IPS-15b (cell line): Measurements from ENCODE around the gene KPNA2.
A peak's percentile ranks its signal among the peaks of the same experiment; 100 is the strongest.
"Not testable (repeated sequence)": the region's sequence is repeated elsewhere in the genome, so short reads cannot be mapped to it uniquely, and the experiment has no call there.

ENCODE experiments used
- H3K27me3 ChIP-seq: one replicate; pipeline ENCODE4 v1.6.1; 2013; ENCODE audit warnings: low read length; ENCODE audit not compliant: control insufficient read depth, insufficient read depth
- H3K36me3 ChIP-seq: one replicate; pipeline ENCODE4 v1.6.1; 2013; ENCODE audit warnings: low read length; ENCODE audit not compliant: control insufficient read depth, insufficient read depth
- H3K4me1 ChIP-seq: one replicate; pipeline ENCODE4 v1.6.1; 2013; ENCODE audit warnings: mild to moderate bottlenecking, low read length; ENCODE audit not compliant: control insufficient read depth, insufficient read depth
- H3K4me3 ChIP-seq: one replicate; pipeline ENCODE4 v1.5.1; 2013; ENCODE audit warnings: low read depth, low read length
- H3K9ac ChIP-seq: one replicate; pipeline ENCODE4 v1.6.1; 2013; ENCODE audit warnings: low read depth, mild to moderate bottlenecking, low read length
- H3K9me3 ChIP-seq: one replicate; pipeline ENCODE4 v1.6.1; 2013; ENCODE audit warnings: mild to moderate bottlenecking, low read length; ENCODE audit not compliant: control insufficient read depth, insufficient read depth

Gene KPNA2

GRCh38 chr17:68004201-68004600 is 31.3 kb upstream of the KPNA2 start:
- Histone ChIP-seq H3K27me3 (no peaks in the 10 kb centered on the region), H3K36me3 (no peaks in the 10 kb centered on the region), H3K4me3 (no peak overlapping the region), H3K9ac (no peak overlapping the region), H3K4me1 (no peaks in the 10 kb centered on the region), H3K9me3 (no peaks in the 10 kb centered on the region)

- H3K9ac ChIP-seq: no peak overlapping the region
- H3K27me3 ChIP-seq: no peaks in the 10 kb centered on the region
Measured at GRCh38 chr17:68006797-68007196, 28.7 kb upstream of the KPNA2 start.

GRCh38 chr17:68011199-68011665 is 24.3 kb upstream of the KPNA2 start:
- Histone ChIP-seq H3K4me3 (peak overlapping the region; percentile 41), H3K9me3 (no peaks in the 10 kb centered on the region), H3K27me3 (no peaks in the 10 kb centered on the region), H3K4me1 (no peaks in the 10 kb centered on the region), H3K36me3 (no peaks in the 10 kb centered on the region), H3K9ac (no peak overlapping the region)

More at GRCh38 chr17:68006797-68007196, 28.7 kb upstream of the KPNA2 start:
- H3K4me3 ChIP-seq: no peak overlapping the region
- H3K4me1 ChIP-seq: no peaks in the 10 kb centered on the region
- no peaks in the 10 kb centered on the region for H3K9me3 ChIP-seq
- H3K36me3 ChIP-seq: no peaks in the 10 kb centered on the region

- Histone ChIP-seq H3K4me1 (no peaks in the 10 kb centered on the region), H3K9me3 (no peaks in the 10 kb centered on the region), H3K9ac (no peak overlapping the region), H3K36me3 (no peaks in the 10 kb centered on the region), H3K4me3 (no peak overlapping the region), H3K27me3 (no peaks in the 10 kb centered on the region)
Measured at GRCh38 chr17:68013385-68013784, 22.1 kb upstream of the KPNA2 start.

GRCh38 chr17:68015081-68015723 is 20.3 kb upstream of the KPNA2 start:
- no peak overlapping the region for H3K4me3 ChIP-seq
- no peaks in the 10 kb centered on the region for H3K4me1 ChIP-seq

GRCh38 chr17:68016838-68017237 is 18.7 kb upstream of the KPNA2 start:
- Histone ChIP-seq H3K27me3 (no peaks in the 10 kb centered on the region), H3K4me1 (peaks cover 3% of the 10 kb centered on the region), H3K36me3 (no peaks in the 10 kb centered on the region), H3K9ac (no peak overlapping the region), H3K9me3 (no peaks in the 10 kb centered on the region), H3K4me3 (no peak overlapping the region)

More at GRCh38 chr17:68015081-68015723, 20.3 kb upstream of the KPNA2 start:
- Histone ChIP-seq H3K9ac (no peak overlapping the region), H3K36me3 (no peaks in the 10 kb centered on the region), H3K9me3 (no peaks in the 10 kb centered on the region), H3K27me3 (no peaks in the 10 kb centered on the region)

GRCh38 chr17:68018493-68018892 is 17.0 kb upstream of the KPNA2 start:
- H3K9ac ChIP-seq, H3K9me3 ChIP-seq, H3K27me3 ChIP-seq, H3K36me3 ChIP-seq, H3K4me1 ChIP-seq, H3K4me3 ChIP-seq: not testable (repeated sequence)

GRCh38 chr17:68019336-68019674 is 16.2 kb upstream of the KPNA2 start:
- Histone ChIP-seq H3K4me1 (peaks cover 3% of the 10 kb centered on the region), H3K9ac (no peak overlapping the region), H3K27me3 (no peaks in the 10 kb centered on the region), H3K4me3 (peak overlapping the region; percentile 48), H3K36me3 (no peaks in the 10 kb centered on the region), H3K9me3 (no peaks in the 10 kb centered on the region)

- Histone ChIP-seq H3K27me3 (no peaks in the 10 kb centered on the region), H3K4me3 (peak overlapping the region; percentile 88), H3K9ac (peak overlapping the region; percentile 90), H3K4me1 (peaks cover 3% of the 10 kb centered on the region), H3K9me3 (no peaks in the 10 kb centered on the region), H3K36me3 (no peaks in the 10 kb centered on the region)
Measured at GRCh38 chr17:68019675-68020408, 15.7 kb upstream of the KPNA2 start.

- Histone ChIP-seq H3K4me3 (peak overlapping the region; percentile 88), H3K27me3 (no peaks in the 10 kb centered on the region), H3K4me1 (peaks cover 3% of the 10 kb centered on the region), H3K9me3 (no peaks in the 10 kb centered on the region), H3K9ac (peak overlapping the region; percentile 90), H3K36me3 (no peaks in the 10 kb centered on the region)
Measured at GRCh38 chr17:68020409-68020756, 15.2 kb upstream of the KPNA2 start.

GRCh38 chr17:68020791-68021190 is 14.7 kb upstream of the KPNA2 start:
- H3K9ac ChIP-seq: peak overlapping the region; percentile 90
- not testable (repeated sequence) for H3K4me1 ChIP-seq, H3K9me3 ChIP-seq, H3K27me3 ChIP-seq, H3K36me3 ChIP-seq
- peak overlapping the region; percentile 88 for H3K4me3 ChIP-seq

- no peak overlapping the region for H3K9ac ChIP-seq
- H3K4me1 ChIP-seq: peaks cover 7% of the 10 kb centered on the region
- no peaks in the 10 kb centered on the region for H3K36me3 ChIP-seq
- H3K9me3 ChIP-seq: no peaks in the 10 kb centered on the region
- H3K27me3 ChIP-seq: no peaks in the 10 kb centered on the region
- H3K4me3 ChIP-seq: no peak overlapping the region
Measured at GRCh38 chr17:68021963-68022362, 13.6 kb upstream of the KPNA2 start.
